Progenitor cell of endocrine pancreas (in vitro differentiated cells): ENCODE data around the gene ART5. TPM values are rescaled to one million over a fixed set of nuclear protein-coding genes. Genes with fewer than 3 reads are reported as not detected.

Experiments used
- DNase-seq: peaks from one replicate; pipeline ENCODE4 v3.0.0; 2021; ENCODE audit warnings: low spot score; ENCODE audit not compliant: unreplicated experiment
- H3K27ac Mint-ChIP-seq: 2 replicates; pipeline ENCODE4 v1.8.0; 2021; ENCODE audit warnings: mild to moderate bottlenecking, moderate library complexity, mixed read lengths
- H3K27me3 Mint-ChIP-seq: 2 replicates; pipeline ENCODE4 v1.8.0; 2021; ENCODE audit warnings: mixed read lengths
- H3K36me3 Mint-ChIP-seq: 2 replicates; pipeline ENCODE4 v1.8.0; 2022; ENCODE audit warnings: mixed read lengths; ENCODE audit not compliant: insufficient read depth
- H3K4me1 Mint-ChIP-seq: 2 replicates; pipeline ENCODE4 v1.8.0; 2021; ENCODE audit warnings: low read depth, mixed read lengths
- H3K4me3 Mint-ChIP-seq: 2 replicates; pipeline ENCODE4 v1.8.0; 2021; ENCODE audit warnings: low read depth, mild to moderate bottlenecking, moderate library complexity, mixed read lengths
- H3K9me3 Mint-ChIP-seq: 2 replicates; pipeline ENCODE4 v1.8.0; 2021; ENCODE audit warnings: low read depth, mixed read lengths
- total RNA-seq: library from RNA; stranded (reverse); gene quantifications from 2 replicates; pipeline ENCODE4 v1.2.1, GENCODE V29; 2021
- TF ChIP-seq, protein P1 (sequence below): fragments of 200-600 bp; sonication (generic); IDR thresholded peaks from one replicate; pipeline ENCODE4 v1.5.0; 2021; ENCODE audit warnings: antibody characterized with exemption, mild to moderate bottlenecking; ENCODE audit not compliant: unreplicated experiment

The ART5 gene
- total RNA-seq, 1 donor from 2014 or later: 1.8 TPM

- Mint-ChIP-seq H3K9me3 (peaks cover 4% of the 10 kb centered on the region), H3K27me3 (peaks cover 22% of the 10 kb centered on the region), H3K4me3 (no peak overlapping the region), H3K4me1 (peaks cover 3% of the 10 kb centered on the region), H3K27ac (no peak overlapping the region), H3K36me3 (no peaks in the 10 kb centered on the region)
- no peak for DNase-seq
- TF ChIP-seq, protein P1, sequence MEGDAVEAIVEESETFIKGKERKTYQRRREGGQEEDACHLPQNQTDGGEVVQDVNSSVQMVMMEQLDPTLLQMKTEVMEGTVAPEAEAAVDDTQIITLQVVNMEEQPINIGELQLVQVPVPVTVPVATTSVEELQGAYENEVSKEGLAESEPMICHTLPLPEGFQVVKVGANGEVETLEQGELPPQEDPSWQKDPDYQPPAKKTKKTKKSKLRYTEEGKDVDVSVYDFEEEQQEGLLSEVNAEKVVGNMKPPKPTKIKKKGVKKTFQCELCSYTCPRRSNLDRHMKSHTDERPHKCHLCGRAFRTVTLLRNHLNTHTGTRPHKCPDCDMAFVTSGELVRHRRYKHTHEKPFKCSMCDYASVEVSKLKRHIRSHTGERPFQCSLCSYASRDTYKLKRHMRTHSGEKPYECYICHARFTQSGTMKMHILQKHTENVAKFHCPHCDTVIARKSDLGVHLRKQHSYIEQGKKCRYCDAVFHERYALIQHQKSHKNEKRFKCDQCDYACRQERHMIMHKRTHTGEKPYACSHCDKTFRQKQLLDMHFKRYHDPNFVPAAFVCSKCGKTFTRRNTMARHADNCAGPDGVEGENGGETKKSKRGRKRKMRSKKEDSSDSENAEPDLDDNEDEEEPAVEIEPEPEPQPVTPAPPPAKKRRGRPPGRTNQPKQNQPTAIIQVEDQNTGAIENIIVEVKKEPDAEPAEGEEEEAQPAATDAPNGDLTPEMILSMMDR: no peak
Observed at GRCh38 chr11:3615998-3616397, 25.8 kb downstream of the ART5 start.

GRCh38 chr11:3614742-3615171 is 27.0 kb downstream of the ART5 start:
- Mint-ChIP-seq H3K4me1 (peaks cover 3% of the 10 kb centered on the region), H3K9me3 (peaks cover 4% of the 10 kb centered on the region), H3K27me3 (peaks cover 16% of the 10 kb centered on the region), H3K36me3 (no peaks in the 10 kb centered on the region), H3K27ac (no peak overlapping the region), H3K4me3 (no peak overlapping the region)
- DNase-seq: no peak
- TF ChIP-seq, protein P1: no peak

DNA sequence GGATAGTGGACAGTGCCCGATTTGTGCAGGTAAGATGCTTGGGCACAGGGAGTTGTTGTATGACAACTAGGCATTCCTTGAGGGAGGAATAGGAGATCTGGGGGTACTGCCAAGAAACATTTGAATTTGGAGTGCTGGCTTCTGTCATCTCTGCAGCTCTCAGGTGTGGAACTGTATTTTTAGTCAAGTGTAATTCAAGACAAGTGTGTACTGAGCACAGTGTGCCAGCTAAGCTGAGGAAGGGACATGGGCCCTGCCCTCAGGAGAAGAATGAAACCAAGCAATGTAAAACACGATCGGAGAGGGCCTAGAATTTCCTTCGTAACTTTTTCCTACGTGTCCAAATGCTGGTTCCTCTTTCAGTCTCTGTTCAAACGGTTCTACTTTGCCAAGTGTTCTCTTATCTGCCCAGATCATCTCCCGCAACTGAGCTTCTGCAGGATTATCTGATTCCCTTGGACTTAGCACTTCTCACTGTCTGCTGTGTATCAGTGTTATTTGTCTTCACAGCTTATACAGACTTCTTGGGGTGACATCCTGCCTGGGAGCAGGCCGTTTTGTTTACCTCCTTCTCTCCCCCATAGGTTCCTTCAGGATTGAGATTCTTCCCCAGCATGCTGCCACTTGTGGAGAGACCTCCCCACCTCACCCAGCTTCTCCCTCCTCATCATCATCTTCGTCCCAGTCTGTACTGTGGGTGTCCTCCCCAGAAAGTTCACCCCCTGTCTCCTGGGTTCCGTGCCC is 27.6 kb downstream of the ART5 start:
- Mint-ChIP-seq H3K36me3 (no peaks in the 10 kb centered on the region), H3K9me3 (peaks cover 4% of the 10 kb centered on the region), H3K27me3 (peaks cover 16% of the 10 kb centered on the region), H3K27ac (no peak overlapping the region), H3K4me3 (no peak overlapping the region), H3K4me1 (peaks cover 3% of the 10 kb centered on the region)
- TF ChIP-seq, protein P1: no peak
- DNase-seq: no peak

GRCh38 chr11:3611976-3612678 is 29.7 kb downstream of the ART5 start:
- TF ChIP-seq, protein P1: no peak
- no peak overlapping the region for H3K27ac Mint-ChIP-seq
- H3K9me3 Mint-ChIP-seq: peaks cover 4% of the 10 kb centered on the region
- DNase-seq: no peak
- H3K27me3 Mint-ChIP-seq: peaks cover 14% of the 10 kb centered on the region
- no peaks in the 10 kb centered on the region for H3K36me3 Mint-ChIP-seq
- no peak overlapping the region for H3K4me3 Mint-ChIP-seq
- no peaks in the 10 kb centered on the region for H3K4me1 Mint-ChIP-seq

DNA sequence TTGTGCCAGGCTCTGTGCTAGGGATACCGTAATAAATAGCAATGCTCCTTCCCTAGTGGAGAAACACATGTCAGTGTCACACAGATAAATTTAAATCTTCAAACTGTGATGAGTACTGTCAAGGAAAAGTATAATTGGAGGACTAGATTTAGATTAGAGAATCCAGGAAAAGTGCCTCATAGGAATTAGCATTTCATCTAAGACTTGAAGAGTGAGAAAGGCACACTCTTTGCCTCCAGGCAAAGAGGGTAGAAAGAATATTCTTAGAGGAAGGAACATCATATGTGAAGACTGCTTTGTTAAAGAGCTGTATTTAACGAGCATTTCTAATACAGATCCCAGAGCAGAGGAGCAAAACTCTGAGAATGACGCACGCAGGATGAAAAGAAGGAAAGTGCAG is 30.9 kb downstream of the ART5 start:
- H3K4me3 Mint-ChIP-seq: no peak overlapping the region
- H3K36me3 Mint-ChIP-seq: no peaks in the 10 kb centered on the region
- TF ChIP-seq, protein P1: no peak
- H3K27me3 Mint-ChIP-seq: peaks cover 10% of the 10 kb centered on the region
- H3K4me1 Mint-ChIP-seq: no peaks in the 10 kb centered on the region
- H3K27ac Mint-ChIP-seq: no peak overlapping the region
- DNase-seq: no peak
- peaks cover 4% of the 10 kb centered on the region for H3K9me3 Mint-ChIP-seq
